ENCODE data around the gene SLC35D2. TPM values are rescaled to one million over a fixed set of nuclear protein-coding genes. Genes with fewer than 3 reads are reported as not detected.
"Not testable (repeated sequence)": the region's sequence is repeated elsewhere in the genome, so short reads cannot be mapped to it uniquely, and the experiment has no call there.

The SLC35D2 gene
- total RNA-seq, 2 donors from 2014 or later = 9.7 to 14.5 TPM

DNA sequence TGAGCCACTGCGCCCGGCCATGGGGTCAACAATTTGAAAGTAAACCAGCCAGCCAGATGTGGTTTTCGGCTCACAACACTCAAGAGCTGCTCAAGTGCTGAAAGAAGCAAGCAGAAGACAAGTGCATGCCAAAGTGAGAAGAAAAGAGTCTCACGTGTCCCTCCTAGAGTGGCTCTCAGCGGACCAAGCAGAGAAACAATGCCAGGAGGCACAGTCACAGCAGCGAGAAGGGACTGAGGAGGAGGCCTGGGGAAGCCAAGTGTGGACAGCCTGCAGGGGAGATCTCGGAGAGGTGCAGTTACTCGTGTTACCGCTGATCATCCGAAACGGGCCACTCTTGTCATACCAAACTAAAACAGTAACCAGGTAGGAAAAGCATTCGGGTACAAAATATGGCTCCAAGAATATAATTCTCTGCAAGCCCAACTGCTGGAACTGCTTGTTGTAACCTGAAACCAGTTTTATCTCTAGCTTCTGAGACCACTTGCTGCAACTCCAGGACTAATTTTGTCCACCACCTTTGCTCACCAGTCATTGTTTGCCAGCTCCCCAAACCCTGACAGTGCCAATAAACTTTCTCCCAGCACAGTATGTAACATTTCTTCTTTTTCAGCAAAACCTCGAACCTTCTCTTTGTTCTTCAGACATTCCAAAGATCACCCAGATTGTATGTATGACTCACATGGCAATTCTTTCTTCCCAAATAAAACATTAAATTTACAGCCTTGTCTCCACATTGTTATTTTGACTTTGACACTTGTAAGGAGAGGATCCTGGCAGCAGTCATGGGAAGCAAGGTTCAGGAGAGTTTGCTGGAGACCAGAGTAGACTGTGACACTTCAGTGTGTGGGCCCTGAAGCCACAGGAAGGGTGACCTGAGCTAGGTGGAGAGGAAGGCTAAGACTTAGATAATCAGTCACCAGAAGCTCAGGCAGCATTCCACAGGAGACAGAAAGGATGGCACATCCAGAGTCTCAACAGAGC, 6.3 kb downstream of the SLC35D2 start:
- no peak for DNase-seq (ENCODE audit: low spot score)
- peaks cover 0 to 25% of the 10 kb centered on the region in 2 donors for H3K4me1 ChIP-seq
- no peaks in the 10 kb centered on the region for H3K27me3 ChIP-seq
- no peaks in the 10 kb centered on the region for H3K36me3 ChIP-seq
- H3K4me3 ChIP-seq = no peak overlapping the region
- TF ChIP-seq, protein P1, sequence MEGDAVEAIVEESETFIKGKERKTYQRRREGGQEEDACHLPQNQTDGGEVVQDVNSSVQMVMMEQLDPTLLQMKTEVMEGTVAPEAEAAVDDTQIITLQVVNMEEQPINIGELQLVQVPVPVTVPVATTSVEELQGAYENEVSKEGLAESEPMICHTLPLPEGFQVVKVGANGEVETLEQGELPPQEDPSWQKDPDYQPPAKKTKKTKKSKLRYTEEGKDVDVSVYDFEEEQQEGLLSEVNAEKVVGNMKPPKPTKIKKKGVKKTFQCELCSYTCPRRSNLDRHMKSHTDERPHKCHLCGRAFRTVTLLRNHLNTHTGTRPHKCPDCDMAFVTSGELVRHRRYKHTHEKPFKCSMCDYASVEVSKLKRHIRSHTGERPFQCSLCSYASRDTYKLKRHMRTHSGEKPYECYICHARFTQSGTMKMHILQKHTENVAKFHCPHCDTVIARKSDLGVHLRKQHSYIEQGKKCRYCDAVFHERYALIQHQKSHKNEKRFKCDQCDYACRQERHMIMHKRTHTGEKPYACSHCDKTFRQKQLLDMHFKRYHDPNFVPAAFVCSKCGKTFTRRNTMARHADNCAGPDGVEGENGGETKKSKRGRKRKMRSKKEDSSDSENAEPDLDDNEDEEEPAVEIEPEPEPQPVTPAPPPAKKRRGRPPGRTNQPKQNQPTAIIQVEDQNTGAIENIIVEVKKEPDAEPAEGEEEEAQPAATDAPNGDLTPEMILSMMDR (IDR thresholded peaks at IDR 0.05) = no peak
- peak overlapping the region; percentile 29 to 70 for H3K27ac ChIP-seq
- H3K9me3 ChIP-seq = no peaks in the 10 kb centered on the region

DNA sequence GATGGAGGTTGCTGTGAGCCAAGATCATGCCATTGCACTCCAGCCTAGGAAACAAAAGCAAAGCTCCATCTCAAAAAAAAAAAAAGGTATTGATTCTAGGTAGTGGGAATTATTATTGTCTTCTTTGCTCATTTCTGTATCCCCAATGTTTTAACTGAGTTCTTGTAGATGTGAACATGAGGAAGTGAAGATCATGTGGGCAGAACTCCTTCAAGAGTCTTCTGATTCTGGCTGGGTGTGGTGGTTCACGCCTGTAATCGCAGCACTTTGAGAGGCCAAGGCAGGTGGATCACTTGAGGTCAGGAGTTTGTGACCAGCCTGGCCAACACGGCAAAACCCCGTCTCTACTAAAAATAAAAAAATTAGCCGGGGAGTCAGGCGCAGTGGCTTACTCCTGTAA, 8.0 kb downstream of the SLC35D2 start:
- not testable (repeated sequence) for H3K9me3 ChIP-seq; H3K4me3 ChIP-seq; DNase-seq (ENCODE audit: low spot score); H3K36me3 ChIP-seq; H3K27ac ChIP-seq; H3K27me3 ChIP-seq
- peaks cover 0 to 15% of the 10 kb centered on the region in 2 donors for H3K4me1 ChIP-seq

DNA sequence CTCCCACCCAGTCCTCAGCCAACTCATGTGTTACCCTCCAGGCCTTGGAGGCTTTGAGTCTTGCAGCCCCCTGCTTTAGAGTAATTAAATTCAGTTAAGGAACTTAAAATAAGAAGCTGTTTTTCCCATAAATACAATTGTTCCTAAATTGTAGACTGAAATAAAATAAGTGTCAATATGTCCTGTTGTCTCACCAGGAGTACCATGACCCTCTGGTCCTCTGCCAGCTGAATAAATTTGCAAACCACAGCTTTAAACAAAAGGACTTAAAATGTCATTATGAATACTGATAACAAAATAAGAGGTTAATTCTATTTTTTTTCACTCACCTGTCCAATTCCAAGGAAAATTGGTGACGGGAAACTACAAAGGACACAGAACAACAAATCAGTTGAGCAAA, 15.6 kb downstream of the SLC35D2 start:
- DNase-seq (ENCODE audit: low spot score) = no peak
- Histone ChIP-seq H3K4me1 (no peaks in the 10 kb centered on the region), H3K27me3 (no peaks in the 10 kb centered on the region), H3K36me3 (peaks cover 28% of the 10 kb centered on the region), H3K4me3 (no peak overlapping the region), H3K9me3 (no peaks in the 10 kb centered on the region), H3K27ac (no peak overlapping the region)
- TF ChIP-seq, protein P1 (IDR thresholded peaks at IDR 0.05) = no peak

DNA sequence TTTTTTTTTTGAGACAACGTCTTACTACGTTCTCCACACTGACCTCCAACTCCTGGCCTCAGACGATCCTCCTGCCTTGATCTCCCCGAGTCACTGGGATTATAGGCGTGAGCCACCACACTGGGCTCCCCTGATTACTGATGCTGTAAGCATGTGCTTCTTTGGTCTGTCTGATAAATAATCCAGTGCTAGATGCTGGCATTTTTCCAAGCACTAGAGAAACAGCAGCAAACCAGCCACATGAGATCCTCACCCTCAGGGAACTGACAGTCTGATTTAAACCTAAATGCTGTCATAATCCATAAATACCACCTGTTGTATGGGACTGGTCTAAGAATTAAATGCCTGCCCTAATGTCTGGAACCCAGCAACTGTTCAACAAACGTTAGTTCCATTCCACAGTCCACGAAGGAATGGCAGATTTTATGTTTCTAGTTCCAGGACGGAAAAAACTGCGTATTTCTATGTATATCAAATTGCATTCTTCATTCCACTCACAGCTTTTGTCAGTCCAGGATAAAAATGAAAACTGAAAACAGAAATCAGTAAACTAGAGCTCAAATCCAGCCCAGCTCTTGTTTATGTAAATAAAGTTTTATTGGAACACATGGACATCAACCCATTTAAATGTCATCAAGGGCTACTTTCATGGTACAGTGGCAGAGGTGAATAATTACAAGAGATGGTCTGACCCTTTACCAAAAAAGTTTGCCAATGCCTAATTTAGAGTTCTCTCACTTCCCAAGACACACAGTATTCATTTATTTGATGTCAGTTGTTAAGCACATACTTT, 20.1 kb downstream of the SLC35D2 start:
- TF ChIP-seq, protein P1 (IDR thresholded peaks at IDR 0.05) = no peak
- no peak for DNase-seq (ENCODE audit: low spot score)
- no peak overlapping the region for H3K27ac ChIP-seq
- H3K36me3 ChIP-seq = peaks cover 48% of the 10 kb centered on the region
- no peaks in the 10 kb centered on the region for H3K27me3 ChIP-seq
- H3K4me3 ChIP-seq = no peak overlapping the region
- no peaks in the 10 kb centered on the region for H3K9me3 ChIP-seq
- H3K4me1 ChIP-seq = no peaks in the 10 kb centered on the region

- H3K4me3 ChIP-seq; H3K27ac ChIP-seq; H3K4me1 ChIP-seq; H3K27me3 ChIP-seq; H3K9me3 ChIP-seq; DNase-seq (ENCODE audit: low spot score): not testable (repeated sequence)
- H3K36me3 ChIP-seq = peaks cover 45% of the 10 kb centered on the region
Observed at GRCh38 chr9:96362119-96362518, 21.4 kb downstream of the SLC35D2 start.

GRCh38 chr9:96361668-96362067, 21.8 kb downstream of the SLC35D2 start:
- TF ChIP-seq, protein P1 (IDR thresholded peaks at IDR 0.05) = no peak
- Histone ChIP-seq H3K36me3 (peaks cover 44% of the 10 kb centered on the region), H3K4me3 (no peak overlapping the region)

More at GRCh38 chr9:96361668-96362067, 21.8 kb downstream of the SLC35D2 start:
- Histone ChIP-seq H3K9me3 (no peaks in the 10 kb centered on the region), H3K27me3 (no peaks in the 10 kb centered on the region), H3K27ac (no peak overlapping the region), H3K4me1 (no peaks in the 10 kb centered on the region)
- DNase-seq (ENCODE audit: low spot score) = no peak

Measured in right atrium auricular region (tissue), 2 donors.